Erythroblast (primary cell): ENCODE data around the gene EPPIN.

ENCODE experiments used
- GATA1 ChIP-seq: IDR thresholded peaks from 2 replicates; pipeline ENCODE4 v1.6.1; 2011; ENCODE audit warnings: low read depth, mild to moderate bottlenecking, control low read depth, low read length, moderate library complexity
- POLR2A ChIP-seq: IDR thresholded peaks from 2 replicates; pipeline ENCODE4 v1.6.1; 2011; ENCODE audit warnings: mild to moderate bottlenecking, low read length

DNA sequence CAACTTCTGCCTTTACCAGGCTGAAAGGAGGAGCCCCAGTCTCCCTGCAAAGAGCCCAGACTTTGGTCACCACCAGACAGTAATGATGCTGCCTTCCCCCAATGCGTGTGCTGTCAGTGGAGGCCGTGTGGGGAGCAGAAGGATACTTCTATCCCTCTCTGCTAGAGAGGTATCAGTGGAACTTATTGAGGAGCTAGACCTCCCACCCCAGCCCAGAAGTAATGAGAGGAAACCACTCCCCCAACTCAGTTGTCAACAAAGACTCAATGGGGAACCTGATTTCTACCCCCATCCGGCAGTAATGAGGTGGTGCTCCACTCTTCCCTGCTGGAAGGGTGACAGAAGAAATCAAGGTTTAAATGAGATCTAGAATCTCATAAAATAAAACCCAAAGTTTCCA lies 36.3 kb upstream of the EPPIN start:
- TF ChIP-seq POLR2A: no peak
- TF ChIP-seq GATA1: no peak
